HG03575 (cell line): ENCODE measurements around the gene FNDC10.

ENCODE experiments used
- ATAC-seq: cut with Tn5 transposase; IDR thresholded peaks from one replicate; pipeline ENCODE4 v1.9.1; 2021; ENCODE audit not compliant: unreplicated experiment, insufficient number of reproducible peaks, low FRiP score; ENCODE audit errors: extremely low read depth

Gene FNDC10

GRCh38 chr1:1617925-1618324 is 18.0 kb upstream of the FNDC10 start:
- ATAC-seq = no peak

GRCh38 chr1:1617516-1617915 is 17.6 kb upstream of the FNDC10 start:
- ATAC-seq = no peak

- ATAC-seq = no peak
Observed at GRCh38 chr1:1616838-1617237, 16.9 kb upstream of the FNDC10 start.

GRCh38 chr1:1616045-1616790 is 16.3 kb upstream of the FNDC10 start:
- no peak for ATAC-seq

GRCh38 chr1:1615256-1616044 is 15.5 kb upstream of the FNDC10 start, which contains the start of gene MIB2:
Gene MIB2 (plus strand): TSS chr1:1615500. CDS start chr1:1623453, 7,953 bp downstream.
- ATAC-seq = no peak

GRCh38 chr1:1614954-1615255 is 15.0 kb upstream of the FNDC10 start:
- ATAC-seq = no peak

GRCh38 chr1:1614204-1614953 is 14.4 kb upstream of the FNDC10 start:
- ATAC-seq = no peak

- ATAC-seq = no peak
Observed at GRCh38 chr1:1613509-1614082, 13.7 kb upstream of the FNDC10 start.

- ATAC-seq = no peak
Observed at GRCh38 chr1:1612104-1612400, 12.1 kb upstream of the FNDC10 start.

- no peak for ATAC-seq
Observed at GRCh38 chr1:1610796-1611195, 10.9 kb upstream of the FNDC10 start.

GRCh38 chr1:1609822-1610485 is 10.0 kb upstream of the FNDC10 start:
- ATAC-seq = no peak

GRCh38 chr1:1606232-1606631 is 6.3 kb upstream of the FNDC10 start:
- ATAC-seq = no peak

GRCh38 chr1:1605724-1606123 is 5.8 kb upstream of the FNDC10 start:
- no peak for ATAC-seq

- no peak for ATAC-seq
Observed at GRCh38 chr1:1605034-1605591, 5.2 kb upstream of the FNDC10 start.

GRCh38 chr1:1604374-1605033 is 4.6 kb upstream of the FNDC10 start:
- no peak for ATAC-seq

- no peak for ATAC-seq
Observed at GRCh38 chr1:1603671-1604373, 3.9 kb upstream of the FNDC10 start.

GRCh38 chr1:1602968-1603506 is 3.1 kb upstream of the FNDC10 start:
- no peak for ATAC-seq
